Caco-2 (cell line): ENCODE results near the gene AKAP1. TPM values are rescaled to one million over a fixed set of nuclear protein-coding genes. Genes with fewer than 3 reads are reported as not detected.

Source experiments
- BruUV-seq: library from RNA; stranded (reverse); fragments of 400-500 nt; replicated peaks from 2 replicates; lab custom pipeline; 2021; lab: Mats Ljungman, UMichigan
- CTCF ChIA-PET: fragments of 300-600 bp; sonication (Branson Sonifier 250); formaldehyde crosslinking; loops from one replicate; lab custom pipeline; 2022; ENCODE audit warnings: antibody characterized with exemption; lab: Charles Lee
- POLR2A ChIA-PET: fragments of 300-600 bp; sonication (Branson Sonifier 250); formaldehyde crosslinking; loops from one replicate; lab custom pipeline; 2022; ENCODE audit warnings: antibody characterized with exemption; lab: Charles Lee
- DNase-seq, 2 experiments: peaks; one replicate each; pipeline versions ENCODE4 v3.0.0 to v3.0.0-alpha.2; 2020 to 2022
- H3K27me3 ChIP-seq: replicated peaks from 2 replicates; pipeline ENCODE4 v1.6.0; 2011; ENCODE audit warnings: low read length; ENCODE audit not compliant: control insufficient read depth, insufficient read depth
- H3K36me3 ChIP-seq: 2 replicates; pipeline ENCODE4 v1.5.1; 2011; ENCODE audit warnings: low read length; ENCODE audit not compliant: control insufficient read depth, insufficient read depth
- H3K4me1 ChIP-seq: fragments of 250-450 bp; sonication (Bioruptor Pico); 2 replicates; pipeline ENCODE4 v1.5.1; 2020; ENCODE audit warnings: mild to moderate bottlenecking
- H3K4me3 ChIP-seq: 2 replicates; pipeline ENCODE4 v1.5.1; 2011; ENCODE audit warnings: low read depth, mild to moderate bottlenecking, control low read depth, low read length
- H3K9me3 ChIP-seq: fragments of 250-450 bp; sonication (Bioruptor Pico); 2 replicates; pipeline ENCODE4 v1.5.1; 2020; ENCODE audit warnings: mild to moderate bottlenecking, moderate library complexity
- H3K27ac Mint-ChIP-seq: one replicate; pipeline ENCODE4 v1.8.0; 2022; ENCODE audit warnings: mixed read lengths; ENCODE audit not compliant: unreplicated experiment
- H3K27me3 Mint-ChIP-seq: one replicate; pipeline ENCODE4 v1.8.0; 2022; ENCODE audit warnings: mixed read lengths; ENCODE audit not compliant: insufficient read depth, unreplicated experiment
- H3K36me3 Mint-ChIP-seq: one replicate; pipeline ENCODE4 v1.8.0; 2022; ENCODE audit warnings: mild to moderate bottlenecking, mixed read lengths; ENCODE audit not compliant: insufficient read depth, unreplicated experiment
- H3K4me1 Mint-ChIP-seq: one replicate; pipeline ENCODE4 v1.8.0; 2022; ENCODE audit warnings: low read depth, mixed read lengths; ENCODE audit not compliant: unreplicated experiment
- H3K4me3 Mint-ChIP-seq: one replicate; pipeline ENCODE4 v1.8.0; 2022; ENCODE audit warnings: mild to moderate bottlenecking, moderate library complexity, mixed read lengths; ENCODE audit not compliant: unreplicated experiment
- H3K9me3 Mint-ChIP-seq: one replicate; pipeline ENCODE4 v1.8.0; 2022; ENCODE audit warnings: mixed read lengths; ENCODE audit not compliant: unreplicated experiment
- CTCF ChIP-seq, 2 experiments: fragments of 200-600 bp in 1 of 2; IDR thresholded peaks; 1 replicate in 1 of 2; 2 replicates in 1 of 2; pipeline versions ENCODE4 v1.5.1 to v1.8.0; 2011 to 2022; ENCODE audit warnings: antibody characterized with exemption in 1 of 2, control low read depth in 1 of 2, inconsistent platforms in 1 of 2, low read depth in 1 of 2, low read length in 1 of 2, mild to moderate bottlenecking in 1 of 2, moderate library complexity in 1 of 2; ENCODE audit not compliant: insufficient read depth in 1 of 2, severe bottlenecking in 1 of 2, unreplicated experiment in 1 of 2
- intact Hi-C: fragments of 100-400 bp; cut with micrococcal nuclease; formaldehyde crosslinking; loops from one replicate; pipeline ENCODE4 v1.10.0; 2022; ENCODE audit not compliant: unreplicated experiment
- total RNA-seq: library from RNA; stranded (reverse); gene quantifications from 2 replicates; pipeline ENCODE4 v1.2.3, GENCODE V29; 2022

AKAP1 gene
- total RNA-seq, 1 experiment from 2014 or later: 87.1 TPM

- H3K36me3 Mint-ChIP-seq: no peaks in the 10 kb centered on the region
- DNase-seq: no peak
- H3K27ac Mint-ChIP-seq: no peak overlapping the region
- ChIA-PET POLR2A (no interaction called here), CTCF (no interaction called here)
- Histone ChIP-seq H3K4me3 (no peak overlapping the region), H3K27me3 (no peaks in the 10 kb centered on the region), H3K36me3 (no peaks in the 10 kb centered on the region), H3K9me3 (no peaks in the 10 kb centered on the region), H3K4me1 (no peaks in the 10 kb centered on the region)
- peaks cover 7% of the 10 kb centered on the region for H3K4me1 Mint-ChIP-seq
- H3K27me3 Mint-ChIP-seq: peaks cover 3% of the 10 kb centered on the region
- no peaks in the 10 kb centered on the region for H3K9me3 Mint-ChIP-seq
- no peak overlapping the region for H3K4me3 Mint-ChIP-seq
- intact Hi-C loops: no loop called here
- BruUV-seq: no TSS peak
- no peak for TF ChIP-seq CTCF (IDR thresholded peaks at IDR 0.05; ENCODE audit: insufficient read depth in 1 of 2, low read depth in 1 of 2, low read length in 1 of 2, severe bottlenecking in 1 of 2, unreplicated experiment in 1 of 2)
These were observed 22.2 kb upstream of the AKAP1 start for GRCh38 chr17:57062865-57063264.

GRCh38 chr17:57067162-57067561 lies 17.9 kb upstream of the AKAP1 start:
- Histone ChIP-seq H3K4me3 (no peak overlapping the region), H3K27me3 (no peaks in the 10 kb centered on the region), H3K9me3 (no peaks in the 10 kb centered on the region), H3K4me1 (no peaks in the 10 kb centered on the region), H3K36me3 (no peaks in the 10 kb centered on the region)
- no peak for DNase-seq
- no peak overlapping the region for H3K27ac Mint-ChIP-seq
- no TSS peak for BruUV-seq
- intact Hi-C loops: no loop called here
- no peaks in the 10 kb centered on the region for H3K36me3 Mint-ChIP-seq
- CTCF ChIA-PET: no interaction called here
- no peaks in the 10 kb centered on the region for H3K9me3 Mint-ChIP-seq
- no peak for TF ChIP-seq CTCF (IDR thresholded peaks at IDR 0.05; ENCODE audit: insufficient read depth in 1 of 2, low read depth in 1 of 2, low read length in 1 of 2, severe bottlenecking in 1 of 2, unreplicated experiment in 1 of 2)
- peaks cover 3% of the 10 kb centered on the region for H3K4me1 Mint-ChIP-seq
- POLR2A ChIA-PET: no interaction called here
- peaks cover under 1% of the 10 kb centered on the region for H3K27me3 Mint-ChIP-seq
- no peak overlapping the region for H3K4me3 Mint-ChIP-seq

GRCh38 chr17:57067781-57068180 lies 17.3 kb upstream of the AKAP1 start:
- Histone ChIP-seq H3K9me3 (no peaks in the 10 kb centered on the region), H3K4me1 (no peaks in the 10 kb centered on the region), H3K27me3 (no peaks in the 10 kb centered on the region), H3K36me3 (no peaks in the 10 kb centered on the region), H3K4me3 (no peak overlapping the region)
- H3K4me3 Mint-ChIP-seq: no peak overlapping the region
- no peaks in the 10 kb centered on the region for H3K36me3 Mint-ChIP-seq
- intact Hi-C loops: no loop called here
- H3K9me3 Mint-ChIP-seq: no peaks in the 10 kb centered on the region
- no peak overlapping the region for H3K27ac Mint-ChIP-seq
- H3K4me1 Mint-ChIP-seq: no peaks in the 10 kb centered on the region
- no peak for DNase-seq
- no peak for TF ChIP-seq CTCF (IDR thresholded peaks at IDR 0.05; ENCODE audit: insufficient read depth in 1 of 2, low read depth in 1 of 2, low read length in 1 of 2, severe bottlenecking in 1 of 2, unreplicated experiment in 1 of 2)
- no TSS peak for BruUV-seq
- POLR2A ChIA-PET: no interaction called here
- CTCF ChIA-PET: no interaction called here
- no peaks in the 10 kb centered on the region for H3K27me3 Mint-ChIP-seq
